HG03103 (cell line): Measurements from ENCODE around the gene CREBRF.
"Not testable (repeated sequence)": the region's sequence is repeated elsewhere in the genome, so short reads cannot be mapped to it uniquely, and the experiment has no call there.

ENCODE experiments used
- ATAC-seq: cut with Tn5 transposase; IDR thresholded peaks from one replicate; pipeline ENCODE4 v1.9.1; 2021; ENCODE audit warnings: low read depth; ENCODE audit not compliant: unreplicated experiment

Gene CREBRF

GRCh38 chr5:173033923-173034322, 22.2 kb upstream of the CREBRF start:
- no peak for ATAC-seq

GRCh38 chr5:173035904-173036707, 20.0 kb upstream of the CREBRF start:
- peak; percentile 30 for ATAC-seq

GRCh38 chr5:173039188-173039587, 17.0 kb upstream of the CREBRF start:
- ATAC-seq = no peak

GRCh38 chr5:173039964-173040363, 16.2 kb upstream of the CREBRF start:
- no peak for ATAC-seq

GRCh38 chr5:173041881-173042762, 14.0 kb upstream of the CREBRF start:
- no peak for ATAC-seq

GRCh38 chr5:173042763-173043107, 13.4 kb upstream of the CREBRF start:
- ATAC-seq = no peak

- ATAC-seq = no peak
Measured at GRCh38 chr5:173045474-173045873, 10.7 kb upstream of the CREBRF start.

- ATAC-seq = not testable (repeated sequence)
Measured at GRCh38 chr5:173047096-173047837, 8.9 kb upstream of the CREBRF start.

GRCh38 chr5:173047838-173048105, 8.4 kb upstream of the CREBRF start:
- ATAC-seq = no peak

- no peak for ATAC-seq
Measured at GRCh38 chr5:173050791-173051190, 5.4 kb upstream of the CREBRF start.

- ATAC-seq = no peak
Measured at GRCh38 chr5:173051746-173052145, 4.4 kb upstream of the CREBRF start.

GRCh38 chr5:173053041-173053440, 3.1 kb upstream of the CREBRF start:
- no peak for ATAC-seq

- no peak for ATAC-seq
Measured at GRCh38 chr5:173055042-173055721, 970 bp upstream of the CREBRF start.

- ATAC-seq = no peak
Measured at GRCh38 chr5:173055722-173055982, 500 bp upstream of the CREBRF start.

- peak; percentile 23 for ATAC-seq
Measured at GRCh38 chr5:173056783-173057061, 570 bp downstream of the CREBRF start.

GRCh38 chr5:173057062-173057924, 1.1 kb downstream of the CREBRF start:
- ATAC-seq = peak; percentile 72

- no peak for ATAC-seq
Measured at GRCh38 chr5:173062141-173062540, 6.0 kb downstream of the CREBRF start.

- ATAC-seq = peak; percentile 54
Measured at GRCh38 chr5:173065155-173065554, 9.0 kb downstream of the CREBRF start.

- ATAC-seq = no peak
Measured at GRCh38 chr5:173069671-173070070, 13.5 kb downstream of the CREBRF start.

- no peak for ATAC-seq
Measured at GRCh38 chr5:173075137-173075843, 19.1 kb downstream of the CREBRF start.
